ENCODE measurements around the gene CLEC17A. TPM values are rescaled to one million over a fixed set of nuclear protein-coding genes. Genes with fewer than 3 reads are reported as not detected.
A peak's percentile ranks its signal among the peaks of the same experiment; 100 is the strongest.
"Not testable (repeated sequence)": the region's sequence is repeated elsewhere in the genome, so short reads cannot be mapped to it uniquely, and the experiment has no call there.

CLEC17A gene
- total RNA-seq, 2 donors from 2014 or later = 0.34 to 2.4 TPM

- Mint-ChIP-seq H3K4me3 (no peak overlapping the region), H3K27ac (no peak overlapping the region), H3K36me3 (ENCODE audit: low read depth) (no peaks in the 10 kb centered on the region), H3K27me3 (no peaks in the 10 kb centered on the region), H3K4me1 (peaks cover 4% of the 10 kb centered on the region)
- no peak for DNase-seq
- no peaks in the 10 kb centered on the region for H3K9me3 ChIP-seq (ENCODE audit: control insufficient read depth, low read length, poor library complexity, severe bottlenecking)
- ATAC-seq = peak; percentile 59
Measured at GRCh38 chr19:14580623-14581237, 2.2 kb upstream of the CLEC17A start.

DNA sequence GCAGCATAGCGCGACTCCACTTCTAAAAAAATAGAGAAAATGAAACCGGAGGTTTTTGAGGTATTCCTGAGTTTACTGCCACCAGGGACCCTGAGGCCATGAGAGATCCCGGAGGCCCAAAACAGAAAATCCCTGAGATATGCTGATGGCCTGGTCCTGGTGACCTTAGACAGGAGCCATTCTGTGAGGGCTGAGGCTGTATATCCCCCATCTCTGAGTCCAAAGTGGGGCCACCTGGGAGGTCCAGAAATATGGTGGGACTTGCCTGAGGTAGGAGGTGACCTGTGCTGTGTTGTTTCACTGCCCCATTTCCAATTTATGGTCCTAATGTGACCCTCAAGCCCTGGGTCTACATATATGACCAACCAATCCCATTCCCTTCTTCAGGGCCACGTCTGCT lies 1.5 kb downstream of the CLEC17A start:
- ATAC-seq; H3K27me3 Mint-ChIP-seq; H3K9me3 ChIP-seq (ENCODE audit: control insufficient read depth, low read length, poor library complexity, severe bottlenecking); H3K4me3 Mint-ChIP-seq; H3K4me1 Mint-ChIP-seq; DNase-seq; H3K36me3 Mint-ChIP-seq (ENCODE audit: low read depth): not testable (repeated sequence)
- peak overlapping the region; percentile 79 for H3K27ac Mint-ChIP-seq

DNA sequence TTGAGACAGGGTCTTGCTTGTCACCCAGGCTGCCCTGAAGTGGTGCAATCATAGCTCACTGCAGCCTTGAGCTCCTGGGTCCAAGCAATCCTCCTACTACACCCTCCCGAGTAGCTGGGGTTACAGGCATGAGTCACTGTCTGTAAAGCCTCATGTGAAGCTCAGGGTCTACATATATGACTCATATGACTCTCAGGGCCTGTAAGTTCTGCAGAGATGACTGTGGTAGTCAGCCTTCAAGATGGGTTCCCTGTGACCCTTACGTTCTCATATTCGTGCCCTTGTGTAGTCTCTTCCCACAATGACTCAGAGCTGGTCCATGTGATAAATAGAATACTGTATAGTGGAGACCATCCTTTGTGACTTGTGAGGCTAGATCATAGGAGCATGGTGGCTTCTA lies 2.3 kb downstream of the CLEC17A start:
- H3K9me3 ChIP-seq (ENCODE audit: control insufficient read depth, low read length, poor library complexity, severe bottlenecking); H3K27ac Mint-ChIP-seq; H3K36me3 Mint-ChIP-seq (ENCODE audit: low read depth); H3K4me1 Mint-ChIP-seq; H3K27me3 Mint-ChIP-seq; DNase-seq; H3K4me3 Mint-ChIP-seq: not testable (repeated sequence)
- peak; percentile 65 for ATAC-seq

DNA sequence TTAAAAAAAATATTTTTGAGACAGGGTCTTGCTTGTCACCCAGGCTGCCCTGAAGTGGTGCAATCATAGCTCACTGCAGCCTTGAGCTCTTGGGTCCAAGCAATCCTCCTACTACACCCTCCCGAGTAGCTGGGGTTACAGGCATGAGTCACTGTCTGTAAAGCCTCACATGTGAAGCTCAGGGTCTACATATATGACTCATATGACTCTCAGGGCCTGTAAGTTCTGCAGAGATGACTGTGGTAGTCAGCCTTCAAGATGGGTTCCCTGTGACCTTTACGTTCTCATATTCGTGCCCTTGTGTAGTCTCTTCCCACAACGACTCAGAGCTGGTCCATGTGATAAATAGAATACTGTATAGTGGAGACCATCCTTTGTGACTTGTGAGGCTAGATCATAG lies 6.5 kb downstream of the CLEC17A start:
- H3K9me3 ChIP-seq (ENCODE audit: control insufficient read depth, low read length, poor library complexity, severe bottlenecking); DNase-seq; H3K27me3 Mint-ChIP-seq; H3K4me3 Mint-ChIP-seq; H3K27ac Mint-ChIP-seq; H3K36me3 Mint-ChIP-seq (ENCODE audit: low read depth); ATAC-seq; H3K4me1 Mint-ChIP-seq: not testable (repeated sequence)

DNA sequence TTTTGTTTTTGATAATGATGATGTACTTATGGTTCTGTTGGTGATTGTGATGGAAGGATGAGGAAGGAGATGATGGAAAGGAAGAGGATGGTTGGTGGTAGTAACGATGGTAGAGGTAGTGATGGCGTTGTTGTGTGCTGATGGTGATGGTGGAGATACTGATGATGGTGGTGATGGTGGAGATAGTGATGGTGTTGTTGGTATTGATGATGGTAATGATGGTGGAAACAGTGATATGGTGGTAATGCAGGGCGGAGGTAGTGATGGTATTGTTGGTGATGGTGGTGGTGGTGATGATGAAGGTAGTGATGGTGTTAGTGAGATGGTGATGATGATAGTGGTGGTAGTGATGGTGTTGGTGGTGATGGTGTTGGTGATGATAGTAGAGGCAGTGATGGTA lies 12.7 kb downstream of the CLEC17A start:
- Mint-ChIP-seq H3K27ac (no peak overlapping the region), H3K4me1 (no peaks in the 10 kb centered on the region), H3K27me3 (no peaks in the 10 kb centered on the region), H3K36me3 (ENCODE audit: low read depth) (peaks cover 3% of the 10 kb centered on the region), H3K4me3 (no peak overlapping the region)
- no peak for DNase-seq
- no peaks in the 10 kb centered on the region for H3K9me3 ChIP-seq (ENCODE audit: control insufficient read depth, low read length, poor library complexity, severe bottlenecking)
- no peak for ATAC-seq

DNA sequence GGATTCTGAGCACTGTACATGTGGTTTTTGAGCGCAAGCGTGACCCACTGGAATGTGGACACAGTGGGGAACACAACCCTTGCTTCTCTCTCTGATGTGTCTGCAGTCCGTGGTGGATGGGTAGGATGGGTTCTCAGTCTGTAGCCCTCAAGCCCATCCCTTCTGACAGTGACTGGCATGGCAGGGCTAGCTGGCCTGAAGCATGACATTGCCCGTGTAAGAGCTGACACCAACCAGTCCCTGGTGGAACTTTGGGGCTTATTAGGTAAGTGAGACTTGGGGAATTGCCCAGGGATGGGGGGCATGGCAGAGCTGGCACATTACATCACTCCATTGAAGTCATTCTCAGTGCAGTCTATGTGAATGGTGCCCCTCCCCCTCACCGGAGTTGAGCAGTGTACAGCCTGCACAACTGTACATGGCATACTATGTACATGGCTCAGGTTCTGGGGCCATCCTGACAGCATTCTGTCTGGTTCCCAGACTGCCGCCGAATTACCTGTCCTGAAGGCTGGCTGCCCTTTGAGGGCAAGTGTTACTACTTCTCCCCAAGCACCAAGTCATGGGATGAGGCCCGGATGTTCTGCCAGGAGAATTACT lies 16.8 kb downstream of the CLEC17A start:
- peaks cover 3% of the 10 kb centered on the region for H3K36me3 Mint-ChIP-seq (ENCODE audit: low read depth)
- H3K4me3 Mint-ChIP-seq = no peak overlapping the region
- DNase-seq = no peak
- ATAC-seq = no peak
- H3K4me1 Mint-ChIP-seq = peaks cover 6% of the 10 kb centered on the region
- H3K9me3 ChIP-seq (ENCODE audit: control insufficient read depth, low read length, poor library complexity, severe bottlenecking) = no peaks in the 10 kb centered on the region
- H3K27me3 Mint-ChIP-seq = no peaks in the 10 kb centered on the region
- no peak overlapping the region for H3K27ac Mint-ChIP-seq

GRCh38 chr19:14603990-14604387 lies 21.1 kb downstream of the CLEC17A start:
- Mint-ChIP-seq H3K4me3 (no peak overlapping the region), H3K27me3 (no peaks in the 10 kb centered on the region), H3K27ac (peak overlapping the region; percentile 2), H3K36me3 (ENCODE audit: low read depth) (no peaks in the 10 kb centered on the region), H3K4me1 (peaks cover 10% of the 10 kb centered on the region)
- no peaks in the 10 kb centered on the region for H3K9me3 ChIP-seq (ENCODE audit: control insufficient read depth, low read length, poor library complexity, severe bottlenecking)
- DNase-seq = no peak
- peak; percentile 79 for ATAC-seq

- Mint-ChIP-seq H3K4me3 (no peak overlapping the region), H3K27ac (no peak overlapping the region), H3K4me1 (peaks cover 10% of the 10 kb centered on the region), H3K27me3 (no peaks in the 10 kb centered on the region), H3K36me3 (ENCODE audit: low read depth) (no peaks in the 10 kb centered on the region)
- ATAC-seq = no peak
- H3K9me3 ChIP-seq (ENCODE audit: control insufficient read depth, low read length, poor library complexity, severe bottlenecking) = no peaks in the 10 kb centered on the region
- no peak for DNase-seq
Measured at GRCh38 chr19:14606627-14607026, 23.7 kb downstream of the CLEC17A start.

GRCh38 chr19:14611051-14611450 lies 28.2 kb downstream of the CLEC17A start:
- ATAC-seq (no peak), DNase-seq (no peak)
- H3K36me3 Mint-ChIP-seq (ENCODE audit: low read depth) = no peaks in the 10 kb centered on the region
- H3K4me3 Mint-ChIP-seq = no peak overlapping the region
- H3K27ac Mint-ChIP-seq = no peak overlapping the region
- H3K27me3 Mint-ChIP-seq = peaks cover 3% of the 10 kb centered on the region
- peaks cover 4% of the 10 kb centered on the region for H3K4me1 Mint-ChIP-seq
- H3K9me3 ChIP-seq (ENCODE audit: control insufficient read depth, low read length, poor library complexity, severe bottlenecking) = no peaks in the 10 kb centered on the region

GRCh38 chr19:14612242-14612641 lies 29.4 kb downstream of the CLEC17A start:
- H3K9me3 ChIP-seq (ENCODE audit: control insufficient read depth, low read length, poor library complexity, severe bottlenecking); H3K36me3 Mint-ChIP-seq (ENCODE audit: low read depth); ATAC-seq; DNase-seq; H3K27ac Mint-ChIP-seq; H3K4me1 Mint-ChIP-seq; H3K4me3 Mint-ChIP-seq; H3K27me3 Mint-ChIP-seq: not testable (repeated sequence)

GRCh38 chr19:14612657-14613056 lies 29.8 kb downstream of the CLEC17A start:
- peaks cover 2% of the 10 kb centered on the region for H3K36me3 Mint-ChIP-seq (ENCODE audit: low read depth)
- no peak overlapping the region for H3K4me3 Mint-ChIP-seq
- no peak for DNase-seq
- ATAC-seq = no peak
- H3K27ac Mint-ChIP-seq = no peak overlapping the region
- no peaks in the 10 kb centered on the region for H3K9me3 ChIP-seq (ENCODE audit: control insufficient read depth, low read length, poor library complexity, severe bottlenecking)
- peaks cover 4% of the 10 kb centered on the region for H3K27me3 Mint-ChIP-seq
- peaks cover 4% of the 10 kb centered on the region for H3K4me1 Mint-ChIP-seq

DNA sequence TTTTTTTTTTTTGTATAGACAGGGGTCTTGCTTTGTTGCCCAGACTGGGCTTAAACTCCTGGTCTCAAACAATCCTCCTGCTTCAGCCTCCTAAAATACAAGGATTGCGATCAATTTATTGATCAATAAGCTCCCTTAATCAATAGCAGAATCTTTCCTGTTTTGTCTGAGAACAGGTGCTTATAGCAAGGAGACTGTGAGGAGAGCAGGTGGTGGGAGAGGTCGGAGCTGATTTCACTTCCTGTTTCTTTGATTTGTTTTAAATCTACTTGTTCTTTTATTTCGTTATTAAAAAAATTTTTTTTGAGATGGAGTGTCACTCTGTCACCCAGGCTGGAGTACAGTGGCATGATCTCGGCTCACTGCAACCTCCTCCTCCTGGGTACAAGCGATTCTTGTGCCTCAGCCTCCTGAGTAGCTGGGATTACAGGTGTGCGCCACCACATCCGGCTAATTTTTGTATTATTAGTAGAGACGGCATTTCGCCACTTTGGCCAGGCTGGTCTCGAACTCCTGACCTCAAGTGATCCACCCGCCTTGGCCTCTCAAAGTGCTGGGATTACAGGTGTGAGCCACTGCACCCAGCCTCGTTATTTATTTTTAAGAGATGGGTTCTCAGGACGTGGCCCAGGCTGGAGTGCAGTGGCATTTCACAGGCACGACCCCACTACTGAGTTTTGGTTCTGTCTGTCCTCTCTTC lies 30.7 kb downstream of the CLEC17A start:
- H3K27ac Mint-ChIP-seq = peak overlapping the region; percentile 53
- not testable (repeated sequence) for H3K4me1 Mint-ChIP-seq; H3K9me3 ChIP-seq (ENCODE audit: control insufficient read depth, low read length, poor library complexity, severe bottlenecking); DNase-seq; H3K36me3 Mint-ChIP-seq (ENCODE audit: low read depth); H3K27me3 Mint-ChIP-seq; H3K4me3 Mint-ChIP-seq
- peak; percentile 47 for ATAC-seq

- DNase-seq (no peak), ATAC-seq (peak; percentile 72)
- Mint-ChIP-seq H3K4me3 (no peak overlapping the region), H3K27me3 (peaks cover 4% of the 10 kb centered on the region), H3K36me3 (ENCODE audit: low read depth) (peaks cover 3% of the 10 kb centered on the region), H3K4me1 (peaks cover 4% of the 10 kb centered on the region), H3K27ac (peak overlapping the region; percentile 53)
- H3K9me3 ChIP-seq (ENCODE audit: control insufficient read depth, low read length, poor library complexity, severe bottlenecking) = no peaks in the 10 kb centered on the region
Measured at GRCh38 chr19:14614099-14614412, 31.2 kb downstream of the CLEC17A start.

GRCh38 chr19:14615623-14616022 lies 32.7 kb downstream of the CLEC17A start:
- no peak for ATAC-seq

More at GRCh38 chr19:14615623-14616022, 32.7 kb downstream of the CLEC17A start:
- H3K4me3 Mint-ChIP-seq = no peak overlapping the region
- peaks cover 4% of the 10 kb centered on the region for H3K4me1 Mint-ChIP-seq
- H3K9me3 ChIP-seq (ENCODE audit: control insufficient read depth, low read length, poor library complexity, severe bottlenecking) = peaks cover 5% of the 10 kb centered on the region
- no peak for DNase-seq
- peaks cover 4% of the 10 kb centered on the region for H3K27me3 Mint-ChIP-seq
- peaks cover 3% of the 10 kb centered on the region for H3K36me3 Mint-ChIP-seq (ENCODE audit: low read depth)
- H3K27ac Mint-ChIP-seq = no peak overlapping the region
